Breast epithelium (tissue), 3 donors: Measurements from ENCODE around the gene CFI.

Source experiments
- CTCF ChIP-seq, 3 donors: fragments of 450-650 bp; IDR thresholded peaks; one replicate each; pipeline ENCODE4 v1.5.1; 2016 to 2017; ENCODE audit warnings: antibody characterized with exemption in 3 of 3, mild to moderate bottlenecking in 3 of 3, moderate library complexity in 3 of 3
- POLR2A ChIP-seq: fragments of 450-650 bp; IDR thresholded peaks from one replicate; pipeline ENCODE4 v1.6.1; 2016; ENCODE audit warnings: antibody characterized with exemption, mild to moderate bottlenecking, moderate library complexity
- POLR2AphosphoS5 ChIP-seq, 3 donors: sonication (generic); formaldehyde crosslinking; IDR thresholded peaks; one replicate each; pipeline ENCODE4 v1.6.1; 2017; ENCODE audit warnings: antibody characterized with exemption in 3 of 3

GRCh38 chr4:109786846-109787245 lies 15.0 kb downstream of the CFI start:
- TF ChIP-seq CTCF (IDR thresholded peaks at IDR 0.05) (no peak), POLR2A (no peak), POLR2AphosphoS5 (IDR thresholded peaks at IDR 0.05) (no peak)
